IPS-NIHi7 (cell line): Measurements from ENCODE around the gene C16orf74.
A peak's percentile ranks its signal among the peaks of the same experiment; 100 is the strongest.

Experiments used
- DNase-seq: peaks from one replicate; pipeline ENCODE4 v3.0.0; 2012; ENCODE audit warnings: mixed read lengths; ENCODE audit errors: extremely low spot score

The C16orf74 gene

GRCh38 chr16:85718682-85719081, 32.2 kb downstream of the C16orf74 start:
- peak; percentile 74 for DNase-seq

GRCh38 chr16:85718153-85718477, 32.8 kb downstream of the C16orf74 start:
- no peak for DNase-seq

- DNase-seq = peak; percentile 84
Measured at GRCh38 chr16:85717393-85718152, 33.3 kb downstream of the C16orf74 start.

GRCh38 chr16:85716680-85717038, 34.2 kb downstream of the C16orf74 start:
- no peak for DNase-seq

GRCh38 chr16:85716022-85716679, 34.7 kb downstream of the C16orf74 start:
- DNase-seq = no peak

GRCh38 chr16:85715169-85716021, 35.5 kb downstream of the C16orf74 start:
- no peak for DNase-seq

GRCh38 chr16:85712801-85713200, 38.1 kb downstream of the C16orf74 start:
- no peak for DNase-seq

GRCh38 chr16:85711982-85712587, 38.8 kb downstream of the C16orf74 start:
- no peak for DNase-seq

- no peak for DNase-seq
Measured at GRCh38 chr16:85710732-85711131, 40.2 kb downstream of the C16orf74 start.

GRCh38 chr16:85709766-85710585, 40.9 kb downstream of the C16orf74 start:
- no peak for DNase-seq

GRCh38 chr16:85708338-85708737, 42.6 kb downstream of the C16orf74 start:
- no peak for DNase-seq

- no peak for DNase-seq
Measured at GRCh38 chr16:85707528-85708095, 43.3 kb downstream of the C16orf74 start.

- no peak for DNase-seq
Measured at GRCh38 chr16:85706449-85707034, 44.4 kb downstream of the C16orf74 start.

- DNase-seq = no peak
Measured at GRCh38 chr16:85704900-85705846, 45.7 kb downstream of the C16orf74 start.

GRCh38 chr16:85704011-85704410, 46.9 kb downstream of the C16orf74 start:
- DNase-seq = no peak

GRCh38 chr16:85699628-85700027, 51.3 kb downstream of the C16orf74 start:
- DNase-seq = no peak

GRCh38 chr16:85698935-85699558, 51.8 kb downstream of the C16orf74 start:
- DNase-seq = peak; percentile 59

- DNase-seq = no peak
Measured at GRCh38 chr16:85698459-85698891, 52.4 kb downstream of the C16orf74 start.

GRCh38 chr16:85697431-85697830, 53.5 kb downstream of the C16orf74 start:
- no peak for DNase-seq
